ENCODE results near the gene CUBN.

The CUBN gene

DNA sequence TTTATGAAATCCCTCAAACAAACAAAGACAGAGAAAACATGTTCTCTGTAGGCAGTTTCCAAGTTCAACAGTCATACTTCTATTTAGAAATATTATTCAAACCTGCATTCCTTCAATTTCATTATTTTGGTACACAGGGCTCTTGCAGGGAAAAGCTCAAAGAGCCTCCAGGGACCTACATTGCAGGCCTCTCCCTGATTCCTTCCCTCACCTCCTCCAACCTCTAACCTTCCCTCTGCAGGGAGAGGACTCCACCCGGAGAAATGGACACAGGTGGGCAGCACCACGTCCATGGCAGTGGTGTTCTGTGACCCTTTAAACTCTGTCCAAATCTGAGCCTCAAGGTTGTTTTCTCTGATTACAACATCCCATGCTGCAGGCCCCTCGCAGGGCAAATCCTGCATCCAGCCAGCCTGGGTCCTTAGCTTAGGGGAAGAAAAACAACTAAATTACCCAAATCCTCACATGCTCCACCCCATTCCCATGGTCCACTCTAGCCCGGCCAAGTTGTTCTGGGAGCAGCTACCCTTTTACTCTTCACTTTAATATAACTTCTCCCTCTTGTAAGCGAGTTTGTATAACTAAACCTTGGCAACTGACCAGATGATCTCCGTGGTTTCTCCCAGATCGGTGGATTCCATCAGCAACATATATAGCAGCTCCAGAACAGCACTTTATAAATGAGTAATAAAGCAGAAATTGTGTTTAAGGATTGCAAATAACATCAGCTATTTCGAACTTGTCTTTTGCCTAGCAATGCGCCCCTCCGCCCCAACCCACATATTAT is 129.8 kb downstream of the CUBN start:
- no peaks in the 10 kb centered on the region for H3K27me3 ChIP-seq (ENCODE audit: insufficient read depth, low read depth, severe bottlenecking)
- H3K36me3 ChIP-seq, result no peaks in the 10 kb centered on the region
- H3K9me3 ChIP-seq (ENCODE audit: severe bottlenecking), result no peaks in the 10 kb centered on the region
- H3K27ac ChIP-seq, result no peak overlapping the region
- no peak overlapping the region for H3K4me3 ChIP-seq (ENCODE audit: low read depth, low read length)
- DNase-seq, result no peak
- TF ChIP-seq CTCF (IDR thresholded peaks at IDR 0.05; ENCODE audit: low read depth, low read length), result no peak

- Histone ChIP-seq H3K27ac (no peak overlapping the region), H3K4me3 (ENCODE audit: low read depth, low read length) (no peak overlapping the region), H3K36me3 (no peaks in the 10 kb centered on the region), H3K27me3 (ENCODE audit: insufficient read depth, low read depth, severe bottlenecking) (no peaks in the 10 kb centered on the region), H3K9me3 (ENCODE audit: severe bottlenecking) (no peaks in the 10 kb centered on the region)
- no peak for TF ChIP-seq CTCF (IDR thresholded peaks at IDR 0.05; ENCODE audit: low read depth, low read length)
- no peak for DNase-seq
Measured at GRCh38 chr10:16996530-16996964, 133.1 kb downstream of the CUBN start.

GRCh38 chr10:16995867-16996529 is 133.6 kb downstream of the CUBN start:
- DNase-seq, result no peak
- Histone ChIP-seq H3K36me3 (no peaks in the 10 kb centered on the region), H3K27ac (no peak overlapping the region), H3K9me3 (ENCODE audit: severe bottlenecking) (no peaks in the 10 kb centered on the region), H3K4me3 (ENCODE audit: low read depth, low read length) (no peak overlapping the region), H3K27me3 (ENCODE audit: insufficient read depth, low read depth, severe bottlenecking) (no peaks in the 10 kb centered on the region)
- no peak for TF ChIP-seq CTCF (IDR thresholded peaks at IDR 0.05; ENCODE audit: low read depth, low read length)

- no peak for DNase-seq
- TF ChIP-seq CTCF (IDR thresholded peaks at IDR 0.05; ENCODE audit: low read depth, low read length), result no peak
- Histone ChIP-seq H3K4me3 (ENCODE audit: low read depth, low read length) (no peak overlapping the region), H3K36me3 (no peaks in the 10 kb centered on the region), H3K9me3 (ENCODE audit: severe bottlenecking) (no peaks in the 10 kb centered on the region), H3K27me3 (ENCODE audit: insufficient read depth, low read depth, severe bottlenecking) (no peaks in the 10 kb centered on the region), H3K27ac (no peak overlapping the region)
Measured at GRCh38 chr10:16993186-16993585, 136.4 kb downstream of the CUBN start.

GRCh38 chr10:16992611-16993119 is 136.9 kb downstream of the CUBN start:
- H3K4me3 ChIP-seq (ENCODE audit: low read depth, low read length), result no peak overlapping the region
- H3K27me3 ChIP-seq (ENCODE audit: insufficient read depth, low read depth, severe bottlenecking), result no peaks in the 10 kb centered on the region
- no peaks in the 10 kb centered on the region for H3K36me3 ChIP-seq
- no peak overlapping the region for H3K27ac ChIP-seq
- TF ChIP-seq CTCF (IDR thresholded peaks at IDR 0.05; ENCODE audit: low read depth, low read length), result no peak
- DNase-seq, result no peak
- H3K9me3 ChIP-seq (ENCODE audit: severe bottlenecking), result no peaks in the 10 kb centered on the region
